ENCODE results near the gene TFG.

The TFG gene

GRCh38 chr3:100682056-100682853, 27.0 kb upstream of the TFG start:
- no peak for DNase-seq
- Histone ChIP-seq H3K23ac (ENCODE audit: low read length) (no peak overlapping the region), H3K4me2 (ENCODE audit: low read length) (no peak overlapping the region), H2AK5ac (ENCODE audit: low read length) (no peak overlapping the region), H3K79me2 (ENCODE audit: control insufficient read depth, insufficient read depth, low read length, poor library complexity) (no peaks in the 10 kb centered on the region), H2AFZ (ENCODE audit: insufficient read depth, low read length, poor library complexity) (no peak overlapping the region), H3K9ac (ENCODE audit: low read length) (no peak overlapping the region), H3K27me3 (ENCODE audit: insufficient read depth, low read length) (no peaks in the 10 kb centered on the region), H3K36me3 (ENCODE audit: control insufficient read depth in 1 of 2, insufficient read depth in 2 of 2, low read length in 2 of 2) (no peaks in the 10 kb centered on the region), H3K27ac (ENCODE audit: low read depth, low read length) (no peak overlapping the region), H3K14ac (ENCODE audit: low read length) (no peak overlapping the region), H3K4ac (ENCODE audit: low read depth, low read length) (no peak overlapping the region), H2BK120ac (ENCODE audit: insufficient read depth, low read length, poor library complexity) (no peak overlapping the region), H3K4me3 (ENCODE audit: low read depth, low read length) (no peak overlapping the region), H3K4me1 (ENCODE audit: control insufficient read depth in 1 of 2, insufficient read depth in 2 of 2, low read length in 2 of 2) (no peaks in the 10 kb centered on the region), H4K8ac (ENCODE audit: low read depth, low read length) (no peak overlapping the region), H3K79me1 (ENCODE audit: low read length) (no peaks in the 10 kb centered on the region), H4K91ac (ENCODE audit: low read depth, low read length) (no peak overlapping the region), H2BK5ac (ENCODE audit: low read depth, low read length, poor library complexity) (no peak overlapping the region), H4K12ac (ENCODE audit: low read depth, low read length) (no peak overlapping the region), H3K18ac (ENCODE audit: low read length) (no peak overlapping the region), H3K9me3 (ENCODE audit: insufficient read depth, low read depth, low read length) (no peaks in the 10 kb centered on the region), H2BK12ac (ENCODE audit: low read length) (no peak overlapping the region)
- no CpG with 5 or more reads among the region's 41 CpGs for WGBS (ENCODE audit: extremely low coverage, insufficient coverage, insufficient read length)

DNA sequence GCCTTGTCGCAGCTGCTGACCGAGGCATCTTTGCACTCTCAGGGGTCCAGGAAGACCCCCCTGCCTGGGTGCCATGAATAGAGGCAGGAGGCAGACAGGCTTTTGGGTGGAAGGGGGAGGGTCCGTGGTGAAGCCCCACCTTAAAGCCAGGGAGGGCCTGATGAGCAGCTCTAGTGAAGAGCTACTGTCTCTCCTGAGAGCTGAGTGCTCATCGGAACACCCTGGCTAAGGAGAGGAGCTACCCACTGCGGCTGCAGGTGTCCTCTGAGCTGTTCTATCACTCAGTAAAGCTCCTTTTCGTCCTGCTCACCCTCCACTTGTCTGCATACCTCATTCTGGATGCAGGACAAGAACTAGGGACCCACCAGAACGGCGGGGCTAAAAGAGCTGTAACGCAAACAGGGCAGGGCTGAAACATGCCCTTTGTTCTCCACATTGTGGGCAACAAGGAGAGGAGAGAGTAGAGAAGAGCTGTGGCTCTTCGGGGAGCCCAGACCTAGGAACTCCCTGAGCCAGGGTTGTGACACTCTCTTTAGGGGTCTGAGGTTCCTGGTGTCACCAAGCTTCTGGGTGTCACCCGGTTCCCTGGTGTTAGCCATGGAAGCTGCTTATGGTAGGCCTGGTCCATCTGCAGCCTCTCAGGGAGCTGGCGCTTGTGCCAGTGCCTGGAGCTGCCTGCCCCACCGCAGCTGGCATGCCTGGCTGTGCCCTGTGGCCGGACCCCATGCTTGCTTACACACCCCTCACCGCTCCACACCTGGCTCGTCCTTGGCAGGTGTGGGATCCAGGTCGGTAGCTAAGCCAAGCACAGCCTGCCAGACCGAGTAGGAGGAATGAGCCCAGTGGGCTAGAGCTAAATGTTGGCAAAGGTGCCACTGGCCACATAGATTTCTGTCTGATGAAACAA, 26.2 kb upstream of the TFG start:
- no peaks in the 10 kb centered on the region for H3K79me2 ChIP-seq (ENCODE audit: control insufficient read depth, insufficient read depth, low read length, poor library complexity)
- no peak overlapping the region for H4K12ac ChIP-seq (ENCODE audit: low read depth, low read length)
- H4K91ac ChIP-seq (ENCODE audit: low read depth, low read length) = no peak overlapping the region
- H3K9ac ChIP-seq (ENCODE audit: low read length) = no peak overlapping the region
- no peak overlapping the region for H3K14ac ChIP-seq (ENCODE audit: low read length)
- no peaks in the 10 kb centered on the region for H3K4me1 ChIP-seq (ENCODE audit: control insufficient read depth in 1 of 2, insufficient read depth in 2 of 2, low read length in 2 of 2)
- DNase-seq = no peak
- no peak overlapping the region for H3K4me2 ChIP-seq (ENCODE audit: low read length)
- H3K27me3 ChIP-seq (ENCODE audit: insufficient read depth, low read length) = no peaks in the 10 kb centered on the region
- no peak overlapping the region for H2BK5ac ChIP-seq (ENCODE audit: low read depth, low read length, poor library complexity)
- no peaks in the 10 kb centered on the region for H3K9me3 ChIP-seq (ENCODE audit: insufficient read depth, low read depth, low read length)
- no peak overlapping the region for H4K8ac ChIP-seq (ENCODE audit: low read depth, low read length)
- H3K27ac ChIP-seq (ENCODE audit: low read depth, low read length) = no peak overlapping the region
- no peak overlapping the region for H2AK5ac ChIP-seq (ENCODE audit: low read length)
- no peak overlapping the region for H2AFZ ChIP-seq (ENCODE audit: insufficient read depth, low read length, poor library complexity)
- no peaks in the 10 kb centered on the region for H3K36me3 ChIP-seq (ENCODE audit: control insufficient read depth in 1 of 2, insufficient read depth in 2 of 2, low read length in 2 of 2)
- H3K4me3 ChIP-seq (ENCODE audit: low read depth, low read length) = no peak overlapping the region
- no peak overlapping the region for H3K23ac ChIP-seq (ENCODE audit: low read length)
- H3K4ac ChIP-seq (ENCODE audit: low read depth, low read length) = no peak overlapping the region
- H2BK120ac ChIP-seq (ENCODE audit: insufficient read depth, low read length, poor library complexity) = no peak overlapping the region
- no peak overlapping the region for H3K18ac ChIP-seq (ENCODE audit: low read length)
- no CpG with 5 or more reads among the region's 18 CpGs for WGBS (ENCODE audit: extremely low coverage, insufficient coverage, insufficient read length)
- no peaks in the 10 kb centered on the region for H3K79me1 ChIP-seq (ENCODE audit: low read length)
- no peak overlapping the region for H2BK12ac ChIP-seq (ENCODE audit: low read length)

- no peaks in the 10 kb centered on the region for H3K4me1 ChIP-seq (ENCODE audit: control insufficient read depth in 1 of 2, insufficient read depth in 2 of 2, low read length in 2 of 2)
- DNase-seq = no peak
- peaks cover 3% of the 10 kb centered on the region for H3K9me3 ChIP-seq (ENCODE audit: insufficient read depth, low read depth, low read length)
- no peak overlapping the region for H3K14ac ChIP-seq (ENCODE audit: low read length)
- H2BK120ac ChIP-seq (ENCODE audit: insufficient read depth, low read length, poor library complexity) = no peak overlapping the region
- H3K23ac ChIP-seq (ENCODE audit: low read length) = no peak overlapping the region
- no peaks in the 10 kb centered on the region for H3K36me3 ChIP-seq (ENCODE audit: control insufficient read depth in 1 of 2, insufficient read depth in 2 of 2, low read length in 2 of 2)
- H3K79me1 ChIP-seq (ENCODE audit: low read length) = no peaks in the 10 kb centered on the region
- no peak overlapping the region for H3K4me2 ChIP-seq (ENCODE audit: low read length)
- no peak overlapping the region for H2BK12ac ChIP-seq (ENCODE audit: low read length)
- no peak overlapping the region for H2AK5ac ChIP-seq (ENCODE audit: low read length)
- no peak overlapping the region for H4K12ac ChIP-seq (ENCODE audit: low read depth, low read length)
- H3K79me2 ChIP-seq (ENCODE audit: control insufficient read depth, insufficient read depth, low read length, poor library complexity) = no peaks in the 10 kb centered on the region
- no peak overlapping the region for H3K27ac ChIP-seq (ENCODE audit: low read depth, low read length)
- no peak overlapping the region for H3K4ac ChIP-seq (ENCODE audit: low read depth, low read length)
- H2AFZ ChIP-seq (ENCODE audit: insufficient read depth, low read length, poor library complexity) = no peak overlapping the region
- H4K91ac ChIP-seq (ENCODE audit: low read depth, low read length) = no peak overlapping the region
- no peak overlapping the region for H4K8ac ChIP-seq (ENCODE audit: low read depth, low read length)
- no peaks in the 10 kb centered on the region for H3K27me3 ChIP-seq (ENCODE audit: insufficient read depth, low read length)
- H2BK5ac ChIP-seq (ENCODE audit: low read depth, low read length, poor library complexity) = no peak overlapping the region
- H3K4me3 ChIP-seq (ENCODE audit: low read depth, low read length) = no peak overlapping the region
- H3K9ac ChIP-seq (ENCODE audit: low read length) = no peak overlapping the region
- H3K18ac ChIP-seq (ENCODE audit: low read length) = no peak overlapping the region
Measured at GRCh38 chr3:100693225-100693624, 16.1 kb upstream of the TFG start.

DNA sequence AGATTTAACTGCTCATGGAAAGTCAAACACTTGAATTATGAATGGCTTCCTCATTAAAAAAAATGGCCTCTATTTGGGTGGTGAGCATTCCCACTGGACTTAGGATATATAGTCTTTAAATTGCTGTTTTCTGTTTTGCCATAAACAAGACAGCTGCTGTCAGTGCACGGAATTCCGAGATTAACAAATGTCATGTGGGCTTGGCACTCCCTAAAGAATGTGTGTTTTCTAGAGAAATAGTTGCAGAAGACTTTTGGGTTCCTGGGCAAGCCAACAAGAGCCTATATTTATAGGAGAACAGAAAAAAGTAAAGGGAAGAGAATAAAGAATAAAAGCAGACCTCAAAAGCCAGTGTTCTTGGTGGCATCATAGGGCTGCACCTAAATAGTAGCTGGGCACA, 13.6 kb upstream of the TFG start:
- no peak overlapping the region for H4K91ac ChIP-seq (ENCODE audit: low read depth, low read length)
- H3K4ac ChIP-seq (ENCODE audit: low read depth, low read length) = no peak overlapping the region
- no peak overlapping the region for H4K12ac ChIP-seq (ENCODE audit: low read depth, low read length)
- no peak overlapping the region for H3K4me2 ChIP-seq (ENCODE audit: low read length)
- DNase-seq = peak in 1 of 2 donors; percentile 62
- no peak overlapping the region for H2BK5ac ChIP-seq (ENCODE audit: low read depth, low read length, poor library complexity)
- H2AK5ac ChIP-seq (ENCODE audit: low read length) = no peak overlapping the region
- no peak overlapping the region for H3K23ac ChIP-seq (ENCODE audit: low read length)
- H2BK12ac ChIP-seq (ENCODE audit: low read length) = no peak overlapping the region
- no peak overlapping the region for H3K14ac ChIP-seq (ENCODE audit: low read length)
- no peak overlapping the region for H2BK120ac ChIP-seq (ENCODE audit: insufficient read depth, low read length, poor library complexity)
- H3K18ac ChIP-seq (ENCODE audit: low read length) = no peak overlapping the region
- H3K27ac ChIP-seq (ENCODE audit: low read depth, low read length) = no peak overlapping the region
- H3K4me1 ChIP-seq (ENCODE audit: control insufficient read depth in 1 of 2, insufficient read depth in 2 of 2, low read length in 2 of 2) = no peaks in the 10 kb centered on the region
- H3K4me3 ChIP-seq (ENCODE audit: low read depth, low read length) = no peak overlapping the region
- H4K8ac ChIP-seq (ENCODE audit: low read depth, low read length) = no peak overlapping the region
- H3K9me3 ChIP-seq (ENCODE audit: insufficient read depth, low read depth, low read length) = peaks cover 3% of the 10 kb centered on the region
- H3K36me3 ChIP-seq (ENCODE audit: control insufficient read depth in 1 of 2, insufficient read depth in 2 of 2, low read length in 2 of 2) = no peaks in the 10 kb centered on the region
- H3K27me3 ChIP-seq (ENCODE audit: insufficient read depth, low read length) = no peaks in the 10 kb centered on the region
- H3K9ac ChIP-seq (ENCODE audit: low read length) = no peak overlapping the region
- no peaks in the 10 kb centered on the region for H3K79me2 ChIP-seq (ENCODE audit: control insufficient read depth, insufficient read depth, low read length, poor library complexity)
- no peaks in the 10 kb centered on the region for H3K79me1 ChIP-seq (ENCODE audit: low read length)
- whole genome bisulfite sequencing (ENCODE audit: extremely low coverage, insufficient coverage, insufficient read length) = no CpG with 5 or more reads among the region's 2 CpGs
- H2AFZ ChIP-seq (ENCODE audit: insufficient read depth, low read length, poor library complexity) = no peak overlapping the region

Data from trophoblast cell (in vitro differentiated cells and primary cell).